ENCODE results near the gene FIS1.
"Not testable (repeated sequence)": the region's sequence is repeated elsewhere in the genome, so short reads cannot be mapped to it uniquely, and the experiment has no call there.

DNA sequence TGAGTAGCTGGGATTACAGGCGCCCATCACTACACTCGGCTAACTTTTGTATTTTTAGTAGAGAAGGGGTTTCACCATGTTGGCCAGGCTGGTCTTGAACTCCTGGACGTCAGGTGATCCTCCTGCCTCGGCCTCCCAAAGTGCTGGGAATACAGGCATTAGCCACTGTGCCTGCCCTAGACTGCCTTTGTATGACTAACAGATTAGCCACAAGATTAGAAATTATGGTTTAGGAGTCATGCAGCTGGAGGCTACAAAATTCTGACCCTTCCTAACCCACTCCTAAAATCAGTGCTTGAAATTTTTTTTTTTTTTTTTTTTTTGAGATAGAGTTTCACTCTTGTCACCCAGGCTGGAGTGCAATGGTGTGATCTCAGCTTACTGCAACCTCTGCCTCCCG lies 47.7 kb upstream of the FIS1 start:
- TF ChIP-seq, protein P1, sequence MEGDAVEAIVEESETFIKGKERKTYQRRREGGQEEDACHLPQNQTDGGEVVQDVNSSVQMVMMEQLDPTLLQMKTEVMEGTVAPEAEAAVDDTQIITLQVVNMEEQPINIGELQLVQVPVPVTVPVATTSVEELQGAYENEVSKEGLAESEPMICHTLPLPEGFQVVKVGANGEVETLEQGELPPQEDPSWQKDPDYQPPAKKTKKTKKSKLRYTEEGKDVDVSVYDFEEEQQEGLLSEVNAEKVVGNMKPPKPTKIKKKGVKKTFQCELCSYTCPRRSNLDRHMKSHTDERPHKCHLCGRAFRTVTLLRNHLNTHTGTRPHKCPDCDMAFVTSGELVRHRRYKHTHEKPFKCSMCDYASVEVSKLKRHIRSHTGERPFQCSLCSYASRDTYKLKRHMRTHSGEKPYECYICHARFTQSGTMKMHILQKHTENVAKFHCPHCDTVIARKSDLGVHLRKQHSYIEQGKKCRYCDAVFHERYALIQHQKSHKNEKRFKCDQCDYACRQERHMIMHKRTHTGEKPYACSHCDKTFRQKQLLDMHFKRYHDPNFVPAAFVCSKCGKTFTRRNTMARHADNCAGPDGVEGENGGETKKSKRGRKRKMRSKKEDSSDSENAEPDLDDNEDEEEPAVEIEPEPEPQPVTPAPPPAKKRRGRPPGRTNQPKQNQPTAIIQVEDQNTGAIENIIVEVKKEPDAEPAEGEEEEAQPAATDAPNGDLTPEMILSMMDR (optimal IDR thresholded peaks at IDR 0.05 in 1 of 3, IDR thresholded peaks at IDR 0.05 in 1 of 3, conservative IDR thresholded peaks at IDR 0.05 in 1 of 3; ENCODE audit: extremely low read depth in 1 of 3, insufficient read depth in 2 of 3, low read length in 3 of 3) = not testable (repeated sequence)
- not testable (repeated sequence) for TF ChIP-seq EZH2 (IDR thresholded peaks at IDR 0.05; ENCODE audit: low read length)
